ENCODE results near the gene PRPH. TPM values are rescaled to one million over a fixed set of nuclear protein-coding genes. Genes with fewer than 3 reads are reported as not detected.

The PRPH gene
- total RNA-seq, 2 donors from 2014 or later: 0.75 TPM; not detected in 1

DNA sequence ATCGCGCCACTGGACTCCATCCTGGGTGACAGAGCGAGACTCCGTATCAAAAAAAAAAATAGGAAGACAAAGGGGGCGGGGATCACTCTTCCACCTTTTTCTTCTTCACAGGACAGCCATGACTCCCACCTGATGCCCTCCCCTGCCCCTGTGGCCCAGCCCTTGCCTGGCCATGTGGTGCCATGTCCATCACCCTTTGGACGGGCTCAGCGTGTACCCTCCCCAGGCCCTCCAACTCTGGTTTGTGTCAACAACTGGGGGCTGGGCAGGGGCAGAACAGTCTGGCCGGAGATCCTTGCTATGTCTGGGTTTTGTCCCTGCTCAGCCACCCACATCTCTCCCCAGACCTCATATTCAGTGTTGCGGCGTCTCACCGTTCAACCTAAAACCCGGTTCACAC lies 33.9 kb downstream of the PRPH start:
- no peaks in the 10 kb centered on the region for H3K9me3 ChIP-seq
- H3K4me3 ChIP-seq: no peak overlapping the region
- H3K27me3 ChIP-seq: peaks cover 0 to 8% of the 10 kb centered on the region in 2 donors
- no peak for DNase-seq (ENCODE audit: low spot score)
- H3K36me3 ChIP-seq: no peaks in the 10 kb centered on the region
- H3K27ac ChIP-seq: no peak overlapping the region
- H3K4me1 ChIP-seq: peaks cover 0 to 10% of the 10 kb centered on the region in 2 donors
- TF ChIP-seq, protein P1, sequence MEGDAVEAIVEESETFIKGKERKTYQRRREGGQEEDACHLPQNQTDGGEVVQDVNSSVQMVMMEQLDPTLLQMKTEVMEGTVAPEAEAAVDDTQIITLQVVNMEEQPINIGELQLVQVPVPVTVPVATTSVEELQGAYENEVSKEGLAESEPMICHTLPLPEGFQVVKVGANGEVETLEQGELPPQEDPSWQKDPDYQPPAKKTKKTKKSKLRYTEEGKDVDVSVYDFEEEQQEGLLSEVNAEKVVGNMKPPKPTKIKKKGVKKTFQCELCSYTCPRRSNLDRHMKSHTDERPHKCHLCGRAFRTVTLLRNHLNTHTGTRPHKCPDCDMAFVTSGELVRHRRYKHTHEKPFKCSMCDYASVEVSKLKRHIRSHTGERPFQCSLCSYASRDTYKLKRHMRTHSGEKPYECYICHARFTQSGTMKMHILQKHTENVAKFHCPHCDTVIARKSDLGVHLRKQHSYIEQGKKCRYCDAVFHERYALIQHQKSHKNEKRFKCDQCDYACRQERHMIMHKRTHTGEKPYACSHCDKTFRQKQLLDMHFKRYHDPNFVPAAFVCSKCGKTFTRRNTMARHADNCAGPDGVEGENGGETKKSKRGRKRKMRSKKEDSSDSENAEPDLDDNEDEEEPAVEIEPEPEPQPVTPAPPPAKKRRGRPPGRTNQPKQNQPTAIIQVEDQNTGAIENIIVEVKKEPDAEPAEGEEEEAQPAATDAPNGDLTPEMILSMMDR (IDR thresholded peaks at IDR 0.05): no peak

DNA sequence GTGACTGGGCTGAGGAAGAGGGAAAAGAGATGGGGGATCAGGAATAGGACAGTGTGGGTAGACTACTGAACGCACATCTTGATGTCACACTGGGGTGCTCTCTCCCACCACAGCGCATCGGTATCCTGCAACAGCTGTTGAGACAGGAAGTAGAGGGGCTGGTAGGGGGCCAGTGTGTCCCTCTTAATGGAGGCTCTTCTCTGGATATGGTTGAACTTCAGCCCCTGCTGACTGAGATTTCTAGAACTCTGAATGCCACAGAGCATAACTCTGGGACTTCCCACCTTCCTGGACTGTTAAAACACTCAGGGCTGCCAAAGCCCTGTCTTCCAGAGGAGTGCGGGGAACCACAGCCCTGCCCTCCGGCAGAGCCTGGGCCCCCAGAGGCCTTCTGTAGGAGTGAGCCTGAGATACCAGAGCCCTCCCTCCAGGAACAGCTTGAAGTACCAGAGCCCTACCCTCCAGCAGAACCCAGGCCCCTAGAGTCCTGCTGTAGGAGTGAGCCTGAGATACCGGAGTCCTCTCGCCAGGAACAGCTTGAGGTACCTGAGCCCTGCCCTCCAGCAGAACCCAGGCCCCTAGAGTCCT lies 35.2 kb downstream of the PRPH start:
- no peak for DNase-seq (ENCODE audit: low spot score)
- TF ChIP-seq, protein P1 (IDR thresholded peaks at IDR 0.05): no peak
- Histone ChIP-seq H3K36me3 (no peaks in the 10 kb centered on the region), H3K4me1 (peaks cover 0 to 10% of the 10 kb centered on the region in 2 donors), H3K9me3 (no peaks in the 10 kb centered on the region), H3K27me3 (peaks cover 7 to 11% of the 10 kb centered on the region in 2 donors), H3K4me3 (no peak overlapping the region), H3K27ac (no peak overlapping the region)

DNA sequence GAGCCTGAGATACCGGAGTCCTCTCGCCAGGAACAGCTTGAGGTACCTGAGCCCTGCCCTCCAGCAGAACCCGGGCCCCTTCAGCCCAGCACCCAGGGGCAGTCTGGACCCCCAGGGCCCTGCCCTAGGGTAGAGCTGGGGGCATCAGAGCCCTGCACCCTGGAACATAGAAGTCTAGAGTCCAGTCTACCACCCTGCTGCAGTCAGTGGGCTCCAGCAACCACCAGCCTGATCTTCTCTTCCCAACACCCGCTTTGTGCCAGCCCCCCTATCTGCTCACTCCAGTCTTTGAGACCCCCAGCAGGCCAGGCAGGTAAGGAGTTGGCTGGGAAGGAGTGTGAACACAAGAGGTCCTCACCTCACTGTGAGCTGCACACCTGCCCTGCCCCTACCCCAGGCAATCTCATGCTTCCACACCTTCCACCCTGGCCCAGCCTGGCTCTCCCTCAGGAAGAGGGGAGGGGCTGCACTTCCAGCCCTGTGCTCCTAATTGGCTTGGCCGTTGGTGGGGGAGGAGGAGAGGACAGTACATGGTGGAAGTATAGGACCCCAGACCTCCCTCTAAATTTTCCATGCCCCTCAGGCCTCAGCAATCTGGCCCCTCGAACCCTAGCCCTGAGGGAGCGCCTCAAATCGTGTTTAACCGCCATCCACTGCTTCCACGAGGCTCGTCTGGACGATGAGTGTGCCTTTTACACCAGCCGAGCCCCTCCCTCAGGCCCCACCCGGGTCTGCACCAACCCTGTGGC lies 35.9 kb downstream of the PRPH start:
- Histone ChIP-seq H3K4me3 (no peak overlapping the region), H3K9me3 (no peaks in the 10 kb centered on the region), H3K27ac (no peak overlapping the region), H3K36me3 (no peaks in the 10 kb centered on the region), H3K27me3 (peaks cover 11 to 14% of the 10 kb centered on the region in 2 donors), H3K4me1 (peaks cover 0 to 10% of the 10 kb centered on the region in 2 donors)
- no peak for DNase-seq (ENCODE audit: low spot score)
- TF ChIP-seq, protein P1 (IDR thresholded peaks at IDR 0.05): no peak

- Histone ChIP-seq H3K9me3 (no peaks in the 10 kb centered on the region), H3K4me1 (peaks cover 0 to 13% of the 10 kb centered on the region in 2 donors), H3K4me3 (no peak overlapping the region), H3K27ac (no peak overlapping the region), H3K27me3 (peaks cover 17 to 22% of the 10 kb centered on the region in 2 donors), H3K36me3 (no peaks in the 10 kb centered on the region)
- TF ChIP-seq, protein P1 (IDR thresholded peaks at IDR 0.05): peak; percentile 66 to 86
- DNase-seq (ENCODE audit: low spot score): peak; percentile 70
Measured at GRCh38 chr12:49331380-49332222, 36.7 kb downstream of the PRPH start.

- DNase-seq (ENCODE audit: low spot score): no peak
- peaks cover 21 to 25% of the 10 kb centered on the region in 2 donors for H3K27me3 ChIP-seq
- no peak overlapping the region for H3K27ac ChIP-seq
- H3K9me3 ChIP-seq: no peaks in the 10 kb centered on the region
- H3K4me3 ChIP-seq: no peak overlapping the region
- H3K36me3 ChIP-seq: no peaks in the 10 kb centered on the region
- TF ChIP-seq, protein P1 (IDR thresholded peaks at IDR 0.05): no peak
- peaks cover 0 to 21% of the 10 kb centered on the region in 2 donors for H3K4me1 ChIP-seq
Measured at GRCh38 chr12:49332441-49332861, 37.5 kb downstream of the PRPH start.

Measured in right atrium auricular region (tissue), 2 donors.